ENCODE results near the gene MSTO1. TPM values are rescaled to one million over a fixed set of nuclear protein-coding genes. Genes with fewer than 3 reads are reported as not detected.

MSTO1 gene
- total RNA-seq, 1 experiment from 2014 or later: 80.5 TPM

Other genes starting within 250 kb of the MSTO1 start
- 47.5 and 49.6 TPM in 2 replicates for gene ASH1L, start 47.4 kb upstream of the MSTO1 start, total RNA-seq (2021)
- gene YY1AP1, start 78.6 kb downstream of the MSTO1 start, total RNA-seq (2021): 58.6 and 59.3 TPM in 2 replicates
- 183 and 205 TPM in 2 replicates for gene DAP3, start 78.9 kb downstream of the MSTO1 start, total RNA-seq (2021)
- 55.7 and 59.9 TPM in 2 replicates for gene GON4L, start 247.0 kb downstream of the MSTO1 start, total RNA-seq (2021)
- gene SYT11, start 249.3 kb downstream of the MSTO1 start, total RNA-seq (2021): 10.2 and 10.6 TPM in 2 replicates